ENCODE data around the gene ACBD3.

Gene ACBD3

GRCh38 chr1:226187019-226187322 is 430 bp upstream of the ACBD3 start:
- in situ Hi-C loops (cut with HindIII; ENCODE audit: low sequenced_read_pairs) = no loop called here
- TF ChIP-seq CTCF (IDR thresholded peaks at IDR 0.05; ENCODE audit: low read depth, low read length, missing control alignments) = no peak
- no peak for DNase-seq (ENCODE audit: low read depth)
- peak overlapping the region; percentile 98 for H3K4me3 ChIP-seq (ENCODE audit: low read depth, low read length)

- H3K4me3 ChIP-seq (ENCODE audit: low read depth, low read length) = peak overlapping the region; percentile 98
- DNase-seq (ENCODE audit: low read depth) = no peak
- TF ChIP-seq CTCF (IDR thresholded peaks at IDR 0.05; ENCODE audit: low read depth, low read length, missing control alignments) = no peak
- in situ Hi-C loops (cut with HindIII; ENCODE audit: low sequenced_read_pairs) = no loop called here
These were observed 1.2 kb downstream of the ACBD3 start for GRCh38 chr1:226185141-226186036.

- peak; percentile 8 for DNase-seq (ENCODE audit: low read depth)
- no peak overlapping the region for H3K4me3 ChIP-seq (ENCODE audit: low read depth, low read length)
- in situ Hi-C loops (cut with HindIII; ENCODE audit: low sequenced_read_pairs) = no loop called here
- TF ChIP-seq CTCF (IDR thresholded peaks at IDR 0.05; ENCODE audit: low read depth, low read length, missing control alignments) = peak; percentile 26
These were observed 4.4 kb downstream of the ACBD3 start for GRCh38 chr1:226181996-226182714.

GRCh38 chr1:226176870-226177269 is 9.7 kb downstream of the ACBD3 start:
- DNase-seq (ENCODE audit: low read depth) = no peak
- in situ Hi-C loops (cut with HindIII; ENCODE audit: low sequenced_read_pairs) = no loop called here
- TF ChIP-seq CTCF (IDR thresholded peaks at IDR 0.05; ENCODE audit: low read depth, low read length, missing control alignments) = no peak
- no peak overlapping the region for H3K4me3 ChIP-seq (ENCODE audit: low read depth, low read length)

GRCh38 chr1:226172589-226172988 is 14.0 kb downstream of the ACBD3 start:
- in situ Hi-C loops (cut with HindIII; ENCODE audit: low sequenced_read_pairs) = no loop called here
- no peak for TF ChIP-seq CTCF (IDR thresholded peaks at IDR 0.05; ENCODE audit: low read depth, low read length, missing control alignments)
- no peak overlapping the region for H3K4me3 ChIP-seq (ENCODE audit: low read depth, low read length)
- no peak for DNase-seq (ENCODE audit: low read depth)

GRCh38 chr1:226166341-226166740 is 20.2 kb downstream of the ACBD3 start:
- in situ Hi-C loops (cut with HindIII; ENCODE audit: low sequenced_read_pairs) = no loop called here
- DNase-seq (ENCODE audit: low read depth) = no peak
- H3K4me3 ChIP-seq (ENCODE audit: low read depth, low read length) = no peak overlapping the region
- no peak for TF ChIP-seq CTCF (IDR thresholded peaks at IDR 0.05; ENCODE audit: low read depth, low read length, missing control alignments)
